Fibroblast of lung (primary cell): ENCODE measurements around the gene STEAP2.

Experiments
- CTCF ChIP-seq, 2 donors: IDR thresholded peaks in 1 of 2; conservative IDR thresholded peaks in 1 of 2; 1 replicate in 1 of 2; 2 replicates in 1 of 2; pipeline ENCODE4 v1.5.1; 2011 to 2012; ENCODE audit warnings: low read length in 2 of 2, control low read depth in 1 of 2, inconsistent platforms in 1 of 2, low read depth in 1 of 2, mild to moderate bottlenecking in 1 of 2
- EZH2 ChIP-seq: IDR thresholded peaks from 2 replicates; pipeline ENCODE4 v1.5.1; 2012; ENCODE audit warnings: low read length, control low read depth, mild to moderate bottlenecking; ENCODE audit errors: missing control alignments

GRCh38 chr7:90165724-90166123, 45.8 kb upstream of the STEAP2 start:
- TF ChIP-seq EZH2 (no peak), CTCF (conservative IDR thresholded peaks at IDR 0.05 in 1 of 2, IDR thresholded peaks at IDR 0.05 in 1 of 2; ENCODE audit: low read depth in 1 of 2, low read length in 2 of 2) (no peak)
